Measurements from ENCODE around the gene PFDN1.

The PFDN1 gene

GRCh38 chr5:140338908-140339307 is 36.0 kb upstream of the PFDN1 start:
- Histone ChIP-seq H3K9ac (no peak overlapping the region), H2AFZ (no peak overlapping the region), H3K79me2 (no peaks in the 10 kb centered on the region), H3K9me3 (ENCODE audit: control insufficient read depth, low read length) (no peaks in the 10 kb centered on the region), H3K27ac (no peak overlapping the region), H3K4me2 (ENCODE audit: low read length) (no peak overlapping the region), H3K4me3 (ENCODE audit: low read depth, low read length) (no peak overlapping the region), H3K27me3 (ENCODE audit: control insufficient read depth, insufficient read depth, low read length) (no peaks in the 10 kb centered on the region), H3K4me1 (no peaks in the 10 kb centered on the region), H3K36me3 (ENCODE audit: control insufficient read depth, insufficient read depth, low read length) (no peaks in the 10 kb centered on the region)
- TF ChIP-seq CTCF (IDR thresholded peaks at IDR 0.05): no peak

GRCh38 chr5:140338336-140338735 is 35.4 kb upstream of the PFDN1 start:
- TF ChIP-seq CTCF (IDR thresholded peaks at IDR 0.05): no peak
- Histone ChIP-seq H3K4me3 (ENCODE audit: low read depth, low read length) (no peak overlapping the region), H3K27ac (no peak overlapping the region), H3K27me3 (ENCODE audit: control insufficient read depth, insufficient read depth, low read length) (no peaks in the 10 kb centered on the region), H3K36me3 (ENCODE audit: control insufficient read depth, insufficient read depth, low read length) (no peaks in the 10 kb centered on the region), H3K9ac (no peak overlapping the region), H3K4me1 (no peaks in the 10 kb centered on the region), H3K79me2 (no peaks in the 10 kb centered on the region), H3K4me2 (ENCODE audit: low read length) (no peak overlapping the region), H3K9me3 (ENCODE audit: control insufficient read depth, low read length) (no peaks in the 10 kb centered on the region), H2AFZ (no peak overlapping the region)

GRCh38 chr5:140337880-140338279 is 35.0 kb upstream of the PFDN1 start:
- Histone ChIP-seq H3K9me3 (ENCODE audit: control insufficient read depth, low read length) (no peaks in the 10 kb centered on the region), H2AFZ (no peak overlapping the region), H3K4me3 (ENCODE audit: low read depth, low read length) (no peak overlapping the region), H3K4me2 (ENCODE audit: low read length) (no peak overlapping the region), H3K27me3 (ENCODE audit: control insufficient read depth, insufficient read depth, low read length) (no peaks in the 10 kb centered on the region), H3K4me1 (no peaks in the 10 kb centered on the region), H3K9ac (no peak overlapping the region), H3K79me2 (no peaks in the 10 kb centered on the region), H3K27ac (no peak overlapping the region), H3K36me3 (ENCODE audit: control insufficient read depth, insufficient read depth, low read length) (no peaks in the 10 kb centered on the region)
- no peak for TF ChIP-seq CTCF (IDR thresholded peaks at IDR 0.05)

- no peak overlapping the region for H3K27ac ChIP-seq
These were observed 33.5 kb upstream of the PFDN1 start for GRCh38 chr5:140336388-140336787.

More at GRCh38 chr5:140336388-140336787, 33.5 kb upstream of the PFDN1 start:
- H2AFZ ChIP-seq: peak overlapping the region; percentile 15
- no peaks in the 10 kb centered on the region for H3K9me3 ChIP-seq (ENCODE audit: control insufficient read depth, low read length)
- H3K36me3 ChIP-seq (ENCODE audit: control insufficient read depth, insufficient read depth, low read length): no peaks in the 10 kb centered on the region
- no peaks in the 10 kb centered on the region for H3K79me2 ChIP-seq
- no peak for TF ChIP-seq CTCF (IDR thresholded peaks at IDR 0.05)
- no peaks in the 10 kb centered on the region for H3K27me3 ChIP-seq (ENCODE audit: control insufficient read depth, insufficient read depth, low read length)
- no peaks in the 10 kb centered on the region for H3K4me1 ChIP-seq
- H3K4me3 ChIP-seq (ENCODE audit: low read depth, low read length): no peak overlapping the region
- H3K9ac ChIP-seq: no peak overlapping the region
- no peak overlapping the region for H3K4me2 ChIP-seq (ENCODE audit: low read length)

Data from parathyroid adenoma (tissue), 2 donors.